ENCODE results near the gene TRIM47.

- no peak for TF ChIP-seq EZH2 (IDR thresholded peaks at IDR 0.05; ENCODE audit: insufficient read depth, poor library complexity, severe bottlenecking)
- TF ChIP-seq EZH2phosphoT487 (IDR thresholded peaks at IDR 0.05; ENCODE audit: insufficient read depth, low read depth), result no peak
These were observed 34.5 kb downstream of the TRIM47 start, which contains the start of gene UNC13D for GRCh38 chr17:75843577-75844529.
